H1 (cell line): ENCODE results near the gene RRM1. TPM values are rescaled to one million over a fixed set of nuclear protein-coding genes. Genes with fewer than 3 reads are reported as not detected.

Experiments used
- GTF2F1 ChIP-seq: IDR thresholded peaks from 2 replicates; pipeline ENCODE4 v1.6.1; 2012; ENCODE audit warnings: low read depth, low read length, improper control_type of control experiment, borderline replicate concordance
- JUND ChIP-seq: IDR thresholded peaks from 2 replicates; pipeline ENCODE4 v1.6.1; 2011; ENCODE audit warnings: mild to moderate bottlenecking, improper control_type of control experiment, low read length
- KDM4A ChIP-seq: IDR thresholded peaks from one replicate; pipeline ENCODE4 v1.7.1; 2012; ENCODE audit warnings: low read depth, mild to moderate bottlenecking, moderate library complexity, low read length, inconsistent platforms; ENCODE audit not compliant: severe bottlenecking
- SUZ12 ChIP-seq: fragments of 200-600 bp; sonication (generic); IDR thresholded peaks from 2 replicates; pipeline ENCODE4 v1.6.1; 2012; ENCODE audit warnings: mild to moderate bottlenecking, inconsistent platforms, low read length, moderate library complexity, mixed read lengths
- TAF1 ChIP-seq: IDR thresholded peaks from 2 replicates; pipeline ENCODE4 v1.6.1; 2011; ENCODE audit warnings: mild to moderate bottlenecking, low read depth, low read length
- polyA plus RNA-seq, 7 experiments: library from polyadenylated mRNA; depleted of rRNA in 3 of 7; stranded (reverse) in 5 of 7; unstranded in 2 of 7; fragments of >200 nt in 5 of 7; fragments of 200-250 nt in 2 of 7; gene quantifications; 1 replicate in 5 of 7; 2 replicates in 1 of 7; 4 replicates in 1 of 7; pipeline versions ENCODE4 v1.2.1 to v1.2.3, GENCODE V29; 2011 to 2013; ENCODE audit warnings: missing spikeins in 2 of 7, mixed read lengths in 2 of 7
- total RNA-seq: library from RNA; stranded (reverse); fragmentation: NEBNext Ultra II Directional; extraction: Animal tissue kit (Norgen Biotek cat#: 25700); gene quantifications from 2 replicates; pipeline ENCODE4 v1.2.1, GENCODE V29; 2021

The RRM1 gene
- total and polyA plus RNA-seq, 2 of the 8 experiments (the other 6 are each of a cell fraction or from before 2014, with no cell fraction given) = 63.6 to 126 TPM

GRCh38 chr11:4154503-4154902 lies 59.9 kb downstream of the RRM1 start (continued):
- TF ChIP-seq TAF1 (no peak), KDM4A (no peak), JUND (no peak), GTF2F1 (no peak), SUZ12 (no peak)
